ENCODE data around the gene S100A2. TPM values are rescaled to one million over a fixed set of nuclear protein-coding genes. Genes with fewer than 3 reads are reported as not detected.

The S100A2 gene
- total and polyA plus RNA-seq, 2 of the 13 experiments (the other 11 are each of a cell fraction or from before 2014, with no cell fraction given) = 1.2 TPM

GRCh38 chr1:153566414-153567371 lies 1.0 kb upstream of the S100A2 start (continued):
- no peak for TF ChIP-seq ZNF33A (CRISPR knock-in tag; IDR thresholded peaks at IDR 0.05; ENCODE audit: borderline replicate concordance)
- no peak for TF ChIP-seq ZNF20 (CRISPR knock-in tag; IDR thresholded peaks at IDR 0.05)
- no peak for TF ChIP-seq E2F2 (CRISPR knock-in tag; IDR thresholded peaks at IDR 0.05; ENCODE audit: borderline replicate concordance)
- no peak for TF ChIP-seq MTA1 (CRISPR knock-in tag; IDR thresholded peaks at IDR 0.05; ENCODE audit: borderline replicate concordance)
- no peak for TF ChIP-seq REPIN1 (CRISPR knock-in tag; IDR thresholded peaks at IDR 0.05; ENCODE audit: borderline replicate concordance, low read depth)
- no peak for TF ChIP-seq HOXA7 (CRISPR knock-in tag; IDR thresholded peaks at IDR 0.05)
- TF ChIP-seq CEBPB (IDR thresholded peaks at IDR 0.05; ENCODE audit: borderline replicate concordance, low read depth, low read length) = no peak
- TF ChIP-seq ZNF33B (CRISPR knock-in tag; IDR thresholded peaks at IDR 0.05) = no peak
- no peak for TF ChIP-seq KDM5B (CRISPR knock-in tag; IDR thresholded peaks at IDR 0.05; ENCODE audit: borderline replicate concordance)
- no peak for TF ChIP-seq ZNF704 (CRISPR knock-in tag; IDR thresholded peaks at IDR 0.05; ENCODE audit: borderline replicate concordance)
- no peak for TF ChIP-seq CENPT (CRISPR knock-in tag; IDR thresholded peaks at IDR 0.05; ENCODE audit: low read depth)
- no peak; the same call in 1 of the 2 replicates for TF ChIP-seq TCF7 (IDR thresholded peaks at IDR 0.05; ENCODE audit: low read depth)
- no peak for TF ChIP-seq ELF4 (CRISPR knock-in tag; IDR thresholded peaks at IDR 0.05; ENCODE audit: borderline replicate concordance)
- no peak for TF ChIP-seq NR2F1 (CRISPR knock-in tag; IDR thresholded peaks at IDR 0.05)
- TF ChIP-seq PHB2 (IDR thresholded peaks at IDR 0.05; ENCODE audit: partially characterized antibody) = no peak
- no peak for TF ChIP-seq ZNF75D (CRISPR knock-in tag; IDR thresholded peaks at IDR 0.05; ENCODE audit: borderline replicate concordance)
- TF ChIP-seq CSRNP2 (CRISPR knock-in tag; conservative IDR thresholded peaks at IDR 0.05; ENCODE audit: low read depth) = no peak
- TF ChIP-seq ETS1 (CRISPR knock-in tag; IDR thresholded peaks at IDR 0.05) = no peak
- no peak for TF ChIP-seq TFDP2 (CRISPR knock-in tag; IDR thresholded peaks at IDR 0.05)
- TF ChIP-seq ZSCAN22 (CRISPR knock-in tag; IDR thresholded peaks at IDR 0.05) = no peak

Data from HepG2 (cell line).